GM12891 (cell line): ENCODE data around the gene USF2.
"Not testable (repeated sequence)": the region's sequence is repeated elsewhere in the genome, so short reads cannot be mapped to it uniquely, and the experiment has no call there.

Source experiments
- PAX5 ChIP-seq: IDR thresholded peaks from 2 replicates; pipeline ENCODE4 v1.6.1; 2011; ENCODE audit warnings: low read length, moderate library complexity, mild to moderate bottlenecking; ENCODE audit not compliant: insufficient read depth, severe bottlenecking
- POLR2A ChIP-seq: IDR thresholded peaks from 2 replicates; pipeline ENCODE4 v1.6.1; 2011; ENCODE audit warnings: low read depth, low read length, control low read depth
- POLR2AphosphoS5 ChIP-seq: IDR thresholded peaks from 2 replicates; pipeline ENCODE4 v1.6.1; 2011; ENCODE audit warnings: low read depth, low read length, control low read depth
- SPI1 ChIP-seq: IDR thresholded peaks from 2 replicates; pipeline ENCODE4 v1.6.1; 2011; ENCODE audit warnings: low read depth, low read length, control low read depth

- TF ChIP-seq POLR2A, POLR2AphosphoS5, PAX5, SPI1: not testable (repeated sequence)
These were observed 47.7 kb upstream of the USF2 start for GRCh38 chr19:35220973-35221590.
